Astrocyte of the spinal cord (primary cell): ENCODE measurements around the gene ACOX1.

Experiments used
- DNase-seq: peaks from one replicate; pipeline ENCODE4 v3.0.0; 2011; ENCODE audit warnings: low read depth, low spot score
- H3K4me3 ChIP-seq: 2 replicates; pipeline ENCODE4 v1.5.1; 2011; ENCODE audit warnings: low read depth, mild to moderate bottlenecking, low read length, moderate library complexity
- CTCF ChIP-seq: IDR thresholded peaks from 2 replicates; pipeline ENCODE4 v1.5.1; 2012; ENCODE audit warnings: low read depth, mild to moderate bottlenecking, low read length, inconsistent platforms
- in situ Hi-C: cut with HindIII; loops from 2 replicates; pipeline ENCODE4 v1.10.0; 2017; ENCODE audit warnings: low sequenced_read_pairs

ACOX1 gene

GRCh38 chr17:75996665-75997590, 18.0 kb upstream of the ACOX1 start:
- DNase-seq: peak; percentile 44
- no peak overlapping the region for H3K4me3 ChIP-seq
- TF ChIP-seq CTCF: no peak
- in situ Hi-C loops: no loop called here

- DNase-seq: no peak
- no peak for TF ChIP-seq CTCF
- no peak overlapping the region for H3K4me3 ChIP-seq
- in situ Hi-C loops: no loop called here
Observed at GRCh38 chr17:75995385-75995925, 16.5 kb upstream of the ACOX1 start.

- in situ Hi-C loops: no loop called here
- no peak overlapping the region for H3K4me3 ChIP-seq
- TF ChIP-seq CTCF: no peak
- no peak for DNase-seq
Observed at GRCh38 chr17:75994802-75995370, 15.9 kb upstream of the ACOX1 start.

- in situ Hi-C loops: no loop called here
- no peak overlapping the region for H3K4me3 ChIP-seq
- no peak for TF ChIP-seq CTCF
- no peak for DNase-seq
Observed at GRCh38 chr17:75991396-75991795, 12.4 kb upstream of the ACOX1 start.

GRCh38 chr17:75987041-75987440, 8.1 kb upstream of the ACOX1 start:
- no peak for TF ChIP-seq CTCF
- no peak for DNase-seq
- in situ Hi-C loops: no loop called here
- H3K4me3 ChIP-seq: no peak overlapping the region

GRCh38 chr17:75985986-75986385, 7.0 kb upstream of the ACOX1 start:
- in situ Hi-C loops: no loop called here
- TF ChIP-seq CTCF: no peak
- no peak for DNase-seq

More at GRCh38 chr17:75985986-75986385, 7.0 kb upstream of the ACOX1 start:
- no peak overlapping the region for H3K4me3 ChIP-seq
